HepG2 (cell line): ENCODE data around the gene SUSD4. TPM values are rescaled to one million over a fixed set of nuclear protein-coding genes. Genes with fewer than 3 reads are reported as not detected.

Experiments
- AFF4 ChIP-seq: sonication (generic); formaldehyde crosslinking; IDR thresholded peaks from 2 replicates; pipeline ENCODE4 v1.4.0; 2020; ENCODE audit warnings: missing genetic modification reagents
- FOXP1 ChIP-seq, 2 experiments: fragments of 450-650 bp in 1 of 2; IDR thresholded peaks; 2 replicates each; pipeline ENCODE4 v1.6.1; 2017 to 2018; ENCODE audit warnings: antibody characterized with exemption in 1 of 2
- HDAC6 ChIP-seq: fragments of 200-600 bp; sonication (generic); IDR thresholded peaks from 2 replicates; pipeline ENCODE4 v1.7.0; 2017; ENCODE audit warnings: mild to moderate bottlenecking, antibody characterized with exemption, low read length, low read depth
- HMGA1 ChIP-seq: sonication (generic); formaldehyde crosslinking; conservative IDR thresholded peaks from 2 replicates; pipeline ENCODE4 v1.4.0; 2020; ENCODE audit warnings: missing genetic modification reagents
- SNRNP70 ChIP-seq: fragments of 200-400 bp; formaldehyde crosslinking; IDR thresholded peaks from 2 replicates; pipeline ENCODE4 v1.6.1; 2017; ENCODE audit warnings: mild to moderate bottlenecking, low read depth, low read length, moderate library complexity
- ZFP82 ChIP-seq: sonication (generic); formaldehyde crosslinking; IDR thresholded peaks from 2 replicates; pipeline ENCODE4 v1.5.1; 2020; ENCODE audit warnings: mild to moderate bottlenecking, missing genetic modification reagents, borderline replicate concordance
- ZNF326 ChIP-seq: sonication (generic); formaldehyde crosslinking; IDR thresholded peaks from 2 replicates; pipeline ENCODE4 v1.4.0; 2020; ENCODE audit warnings: missing genetic modification reagents, borderline replicate concordance
- ZNF580 ChIP-seq: IDR thresholded peaks from 2 replicates; pipeline ENCODE4 v1.6.1; 2016; ENCODE audit warnings: low read depth, borderline replicate concordance
- ZSCAN5A ChIP-seq: sonication (generic); formaldehyde crosslinking; IDR thresholded peaks from 2 replicates; pipeline ENCODE4 v1.8.0; 2022; ENCODE audit warnings: mild to moderate bottlenecking, missing genetic modification reagents, borderline replicate concordance
- polyA plus RNA-seq, 8 experiments: library from polyadenylated mRNA; depleted of rRNA in 3 of 8; stranded (reverse) in 7 of 8; unstranded in 1 of 8; fragments of >200 nt; fragmentation: Illumina TruSeq in 4 of 8; extraction: Trizol in 4 of 8; gene quantifications; 2 replicates each; pipeline versions ENCODE4 v1.2.1 to v1.2.3, GENCODE V29; 2011 to 2016; ENCODE audit warnings: low read depth in 4 of 8, missing spikeins in 1 of 8, mixed read lengths in 1 of 8; ENCODE audit not compliant: insufficient read depth in 1 of 8
- total RNA-seq, 5 experiments: library from RNA; depleted of rRNA; stranded (reverse); fragments of >200 nt; fragmentation: Illumina TruSeq; extraction: Trizol; gene quantifications; 2 replicates each; pipeline ENCODE4 v1.2.3, GENCODE V29; 2016; ENCODE audit warnings: low read depth in 1 of 5
- TF ChIP-seq, protein P1 (sequence below): sonication (generic); formaldehyde crosslinking; IDR thresholded peaks from 2 replicates; pipeline ENCODE4 v1.4.0; 2020; ENCODE audit warnings: missing genetic modification reagents, borderline replicate concordance
- TF ChIP-seq, protein P2 (sequence below): sonication (generic); formaldehyde crosslinking; IDR thresholded peaks from 2 replicates; pipeline ENCODE4 v1.5.1; 2020; ENCODE audit warnings: missing genetic modification reagents, mild to moderate bottlenecking, borderline replicate concordance
- TF ChIP-seq, protein P3 (sequence below): sonication (generic); formaldehyde crosslinking; conservative IDR thresholded peaks from 2 replicates; pipeline ENCODE4 v1.8.0; 2022; ENCODE audit warnings: mild to moderate bottlenecking, moderate library complexity, missing genetic modification reagents

Gene SUSD4
- total and polyA plus RNA-seq, 2 of the 13 experiments (the other 11 are each of a cell fraction or from before 2014, with no cell fraction given) = not detected

- TF ChIP-seq, protein P1, sequence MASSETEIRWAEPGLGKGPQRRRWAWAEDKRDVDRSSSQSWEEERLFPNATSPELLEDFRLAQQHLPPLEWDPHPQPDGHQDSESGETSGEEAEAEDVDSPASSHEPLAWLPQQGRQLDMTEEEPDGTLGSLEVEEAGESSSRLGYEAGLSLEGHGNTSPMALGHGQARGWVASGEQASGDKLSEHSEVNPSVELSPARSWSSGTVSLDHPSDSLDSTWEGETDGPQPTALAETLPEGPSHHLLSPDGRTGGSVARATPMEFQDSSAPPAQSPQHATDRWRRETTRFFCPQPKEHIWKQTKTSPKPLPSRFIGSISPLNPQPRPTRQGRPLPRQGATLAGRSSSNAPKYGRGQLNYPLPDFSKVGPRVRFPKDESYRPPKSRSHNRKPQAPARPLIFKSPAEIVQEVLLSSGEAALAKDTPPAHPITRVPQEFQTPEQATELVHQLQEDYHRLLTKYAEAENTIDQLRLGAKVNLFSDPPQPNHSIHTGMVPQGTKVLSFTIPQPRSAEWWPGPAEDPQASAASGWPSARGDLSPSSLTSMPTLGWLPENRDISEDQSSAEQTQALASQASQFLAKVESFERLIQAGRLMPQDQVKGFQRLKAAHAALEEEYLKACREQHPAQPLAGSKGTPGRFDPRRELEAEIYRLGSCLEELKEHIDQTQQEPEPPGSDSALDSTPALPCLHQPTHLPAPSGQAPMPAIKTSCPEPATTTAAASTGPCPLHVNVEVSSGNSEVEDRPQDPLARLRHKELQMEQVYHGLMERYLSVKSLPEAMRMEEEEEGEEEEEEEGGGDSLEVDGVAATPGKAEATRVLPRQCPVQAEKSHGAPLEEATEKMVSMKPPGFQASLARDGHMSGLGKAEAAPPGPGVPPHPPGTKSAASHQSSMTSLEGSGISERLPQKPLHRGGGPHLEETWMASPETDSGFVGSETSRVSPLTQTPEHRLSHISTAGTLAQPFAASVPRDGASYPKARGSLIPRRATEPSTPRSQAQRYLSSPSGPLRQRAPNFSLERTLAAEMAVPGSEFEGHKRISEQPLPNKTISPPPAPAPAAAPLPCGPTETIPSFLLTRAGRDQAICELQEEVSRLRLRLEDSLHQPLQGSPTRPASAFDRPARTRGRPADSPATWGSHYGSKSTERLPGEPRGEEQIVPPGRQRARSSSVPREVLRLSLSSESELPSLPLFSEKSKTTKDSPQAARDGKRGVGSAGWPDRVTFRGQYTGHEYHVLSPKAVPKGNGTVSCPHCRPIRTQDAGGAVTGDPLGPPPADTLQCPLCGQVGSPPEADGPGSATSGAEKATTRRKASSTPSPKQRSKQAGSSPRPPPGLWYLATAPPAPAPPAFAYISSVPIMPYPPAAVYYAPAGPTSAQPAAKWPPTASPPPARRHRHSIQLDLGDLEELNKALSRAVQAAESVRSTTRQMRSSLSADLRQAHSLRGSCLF (CRISPR knock-in tag) = no peak
- TF ChIP-seq, protein P2, sequence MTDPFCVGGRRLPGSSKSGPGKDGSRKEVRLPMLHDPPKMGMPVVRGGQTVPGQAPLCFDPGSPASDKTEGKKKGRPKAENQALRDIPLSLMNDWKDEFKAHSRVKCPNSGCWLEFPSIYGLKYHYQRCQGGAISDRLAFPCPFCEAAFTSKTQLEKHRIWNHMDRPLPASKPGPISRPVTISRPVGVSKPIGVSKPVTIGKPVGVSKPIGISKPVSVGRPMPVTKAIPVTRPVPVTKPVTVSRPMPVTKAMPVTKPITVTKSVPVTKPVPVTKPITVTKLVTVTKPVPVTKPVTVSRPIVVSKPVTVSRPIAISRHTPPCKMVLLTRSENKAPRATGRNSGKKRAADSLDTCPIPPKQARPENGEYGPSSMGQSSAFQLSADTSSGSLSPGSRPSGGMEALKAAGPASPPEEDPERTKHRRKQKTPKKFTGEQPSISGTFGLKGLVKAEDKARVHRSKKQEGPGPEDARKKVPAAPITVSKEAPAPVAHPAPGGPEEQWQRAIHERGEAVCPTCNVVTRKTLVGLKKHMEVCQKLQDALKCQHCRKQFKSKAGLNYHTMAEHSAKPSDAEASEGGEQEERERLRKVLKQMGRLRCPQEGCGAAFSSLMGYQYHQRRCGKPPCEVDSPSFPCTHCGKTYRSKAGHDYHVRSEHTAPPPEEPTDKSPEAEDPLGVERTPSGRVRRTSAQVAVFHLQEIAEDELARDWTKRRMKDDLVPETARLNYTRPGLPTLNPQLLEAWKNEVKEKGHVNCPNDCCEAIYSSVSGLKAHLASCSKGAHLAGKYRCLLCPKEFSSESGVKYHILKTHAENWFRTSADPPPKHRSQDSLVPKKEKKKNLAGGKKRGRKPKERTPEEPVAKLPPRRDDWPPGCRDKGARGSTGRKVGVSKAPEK (CRISPR knock-in tag) = no peak
- TF ChIP-seq FOXP1 (IDR thresholded peaks at IDR 0.05) = no peak
- no peak for TF ChIP-seq FOXP1 (CRISPR knock-in tag; IDR thresholded peaks at IDR 0.05)
- no peak for TF ChIP-seq AFF4 (CRISPR knock-in tag)
- no peak for TF ChIP-seq ZSCAN5A (CRISPR knock-in tag)
- no peak for TF ChIP-seq ZNF326 (CRISPR knock-in tag)
- TF ChIP-seq SNRNP70 = no peak
- TF ChIP-seq HMGA1 (CRISPR knock-in tag) = no peak
- no peak for TF ChIP-seq ZNF580 (CRISPR knock-in tag)
- no peak for TF ChIP-seq ZFP82 (CRISPR knock-in tag)
- no peak for TF ChIP-seq HDAC6
- TF ChIP-seq, protein P3, sequence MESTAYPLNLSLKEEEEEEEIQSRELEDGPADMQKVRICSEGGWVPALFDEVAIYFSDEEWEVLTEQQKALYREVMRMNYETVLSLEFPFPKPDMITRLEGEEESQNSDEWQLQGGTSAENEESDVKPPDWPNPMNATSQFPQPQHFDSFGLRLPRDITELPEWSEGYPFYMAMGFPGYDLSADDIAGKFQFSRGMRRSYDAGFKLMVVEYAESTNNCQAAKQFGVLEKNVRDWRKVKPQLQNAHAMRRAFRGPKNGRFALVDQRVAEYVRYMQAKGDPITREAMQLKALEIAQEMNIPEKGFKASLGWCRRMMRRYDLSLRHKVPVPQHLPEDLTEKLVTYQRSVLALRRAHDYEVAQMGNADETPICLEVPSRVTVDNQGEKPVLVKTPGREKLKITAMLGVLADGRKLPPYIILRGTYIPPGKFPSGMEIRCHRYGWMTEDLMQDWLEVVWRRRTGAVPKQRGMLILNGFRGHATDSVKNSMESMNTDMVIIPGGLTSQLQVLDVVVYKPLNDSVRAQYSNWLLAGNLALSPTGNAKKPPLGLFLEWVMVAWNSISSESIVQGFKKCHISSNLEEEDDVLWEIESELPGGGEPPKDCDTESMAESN (CRISPR knock-in tag) = no peak
These were observed 47.3 kb upstream of the SUSD4 start (continued) for GRCh38 chr1:223411309-223411708.
